ENCODE measurements around the gene CALHM5. TPM values are rescaled to one million over a fixed set of nuclear protein-coding genes. Genes with fewer than 3 reads are reported as not detected.

Gene CALHM5
- total RNA-seq, 2 experiments from 2014 or later: not detected

GRCh38 chr6:116564921-116565872, 53.8 kb downstream of the CALHM5 start:
- CTCF ChIA-PET: interaction anchor here (0.8 to 2.4 kb wide), 5 partner anchors 10 to 297 kb away, joined by 4 to 10 read pairs (median 7); no protein-coding TSS in a partner anchor

GRCh38 chr6:116568111-116568510, 56.7 kb downstream of the CALHM5 start:
- intact Hi-C loops (cut with micrococcal nuclease): loop anchor here (10.0 kb wide), 1 partner anchor 283 kb away; no protein-coding TSS in a partner anchor
- Mint-ChIP-seq H3K4me1 (ENCODE audit: low read depth) (peaks cover 17% of the 10 kb centered on the region), H3K36me3 (ENCODE audit: low read depth) (no peaks in the 10 kb centered on the region), H3K27me3 (peaks cover 2% of the 10 kb centered on the region), H3K4me3 (no peak overlapping the region), H3K27ac (no peak overlapping the region), H3K9me3 (no peaks in the 10 kb centered on the region)
- POLR2A ChIA-PET: no interaction called here
- DNase-seq (no peak), ATAC-seq (no peak)
- CTCF ChIA-PET: interaction anchor here (0.6 to 1.7 kb wide), 2 partner anchors 103 to 280 kb away, joined by 3 to 7 read pairs; no protein-coding TSS in a partner anchor
- TF ChIP-seq, protein P1, sequence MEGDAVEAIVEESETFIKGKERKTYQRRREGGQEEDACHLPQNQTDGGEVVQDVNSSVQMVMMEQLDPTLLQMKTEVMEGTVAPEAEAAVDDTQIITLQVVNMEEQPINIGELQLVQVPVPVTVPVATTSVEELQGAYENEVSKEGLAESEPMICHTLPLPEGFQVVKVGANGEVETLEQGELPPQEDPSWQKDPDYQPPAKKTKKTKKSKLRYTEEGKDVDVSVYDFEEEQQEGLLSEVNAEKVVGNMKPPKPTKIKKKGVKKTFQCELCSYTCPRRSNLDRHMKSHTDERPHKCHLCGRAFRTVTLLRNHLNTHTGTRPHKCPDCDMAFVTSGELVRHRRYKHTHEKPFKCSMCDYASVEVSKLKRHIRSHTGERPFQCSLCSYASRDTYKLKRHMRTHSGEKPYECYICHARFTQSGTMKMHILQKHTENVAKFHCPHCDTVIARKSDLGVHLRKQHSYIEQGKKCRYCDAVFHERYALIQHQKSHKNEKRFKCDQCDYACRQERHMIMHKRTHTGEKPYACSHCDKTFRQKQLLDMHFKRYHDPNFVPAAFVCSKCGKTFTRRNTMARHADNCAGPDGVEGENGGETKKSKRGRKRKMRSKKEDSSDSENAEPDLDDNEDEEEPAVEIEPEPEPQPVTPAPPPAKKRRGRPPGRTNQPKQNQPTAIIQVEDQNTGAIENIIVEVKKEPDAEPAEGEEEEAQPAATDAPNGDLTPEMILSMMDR (IDR thresholded peaks at IDR 0.05): no peak

More at GRCh38 chr6:116564921-116565872, 53.8 kb downstream of the CALHM5 start:
- no peaks in the 10 kb centered on the region for H3K9me3 Mint-ChIP-seq
- intact Hi-C loops (cut with micrococcal nuclease): loop anchor here (10.0 kb wide), 1 partner anchor 280 kb away; no protein-coding TSS in a partner anchor
- H3K27me3 Mint-ChIP-seq: peaks cover 2% of the 10 kb centered on the region
- POLR2A ChIA-PET: no interaction called here
- H3K4me3 Mint-ChIP-seq: peak overlapping the region; percentile 23
- TF ChIP-seq, protein P1 (IDR thresholded peaks at IDR 0.05): no peak
- ATAC-seq (peak; percentile 56), DNase-seq (peak; percentile 30)
- H3K4me1 Mint-ChIP-seq (ENCODE audit: low read depth): peaks cover 12% of the 10 kb centered on the region
- no peaks in the 10 kb centered on the region for H3K36me3 Mint-ChIP-seq (ENCODE audit: low read depth)
- no peak overlapping the region for H3K27ac Mint-ChIP-seq

GRCh38 chr6:116568821-116569755, 57.6 kb downstream of the CALHM5 start:
- ChIA-PET CTCF (interaction anchor here (1.7 to 3.8 kb wide), 2 partner anchors 9 to 281 kb away, joined by 7 to 40 read pairs; no protein-coding TSS in a partner anchor), POLR2A (interaction anchor here (1.0 kb wide), 1 partner anchor 291 kb away, joined by 3 read pairs; no protein-coding TSS in a partner anchor)
- ATAC-seq (no peak), DNase-seq (no peak)
- Mint-ChIP-seq H3K36me3 (ENCODE audit: low read depth) (no peaks in the 10 kb centered on the region), H3K4me1 (ENCODE audit: low read depth) (peaks cover 26% of the 10 kb centered on the region), H3K4me3 (no peak overlapping the region), H3K27me3 (peaks cover 1% of the 10 kb centered on the region), H3K27ac (no peak overlapping the region), H3K9me3 (no peaks in the 10 kb centered on the region)
- intact Hi-C loops (cut with micrococcal nuclease): loop anchor here (10.0 kb wide), 1 partner anchor 284 kb away; no protein-coding TSS in a partner anchor
- TF ChIP-seq, protein P1 (IDR thresholded peaks at IDR 0.05): no peak

GRCh38 chr6:116570856-116571682, 59.6 kb downstream of the CALHM5 start, which contains the start of gene RWDD1:
TSS of gene RWDD1 (plus strand) at chr6:116571504. CDS start at chr6:116571583, 79 bp downstream.
- no peaks in the 10 kb centered on the region for H3K9me3 Mint-ChIP-seq
- ChIA-PET CTCF (interaction anchor here (1.0 to 3.8 kb wide), 10 partner anchors 8 to 298 kb away, joined by 3 to 40 read pairs (median 4); no protein-coding TSS in a partner anchor), POLR2A (interaction anchor here (0.6 to 1.6 kb wide), 12 partner anchors 8 to 298 kb away, joined by 3 to 5 read pairs (median 3); partner anchors contain the start of gene ZUP1)
- H3K27ac Mint-ChIP-seq: peak within 1 kb of the TSS; percentile 96
- ATAC-seq: peak; percentile 97
- intact Hi-C loops (cut with micrococcal nuclease): no loop called here
- H3K4me1 Mint-ChIP-seq (ENCODE audit: low read depth): peaks cover 32% of the 10 kb centered on the region
- DNase-seq: peak; percentile 99
- peaks cover 5% of the 10 kb centered on the region for H3K36me3 Mint-ChIP-seq (ENCODE audit: low read depth)
- peak within 1 kb of the TSS; percentile 95 for H3K4me3 Mint-ChIP-seq
- no peaks in the 10 kb centered on the region for H3K27me3 Mint-ChIP-seq
- TF ChIP-seq, protein P1 (IDR thresholded peaks at IDR 0.05): no peak
